ENCODE data around the gene USF2.
A peak's percentile ranks its signal among the peaks of the same experiment; 100 is the strongest.
"Not testable (repeated sequence)": the region's sequence is repeated elsewhere in the genome, so short reads cannot be mapped to it uniquely, and the experiment has no call there.

USF2 gene

GRCh38 chr19:35268536-35269437 lies at the start of gene USF2:
Gene USF2 (plus strand): TSS chr19:35268962. CDS start chr19:35269102, 140 bp downstream.
- CTCF ChIA-PET: interaction anchor here (0.7 to 2.2 kb wide), 12 partner anchors 12 to 241 kb away, joined by 3 to 12 read pairs (median 4); partner anchors contain the start of gene HAMP
- peak; percentile 83 for DNase-seq (ENCODE audit: extremely low spot score)

GRCh38 chr19:35219008-35219407 lies 49.8 kb upstream of the USF2 start:
- CTCF ChIA-PET: no interaction called here
- POLR2A ChIA-PET: no interaction called here
- TF ChIP-seq CTCF (IDR thresholded peaks at IDR 0.05; ENCODE audit: control extremely low read depth, extremely low read depth, low read depth, missing control alignments): no peak
- DNase-seq (ENCODE audit: extremely low spot score): no peak

More at GRCh38 chr19:35268536-35269437, at the start of gene USF2:
- TF ChIP-seq CTCF (IDR thresholded peaks at IDR 0.05; ENCODE audit: control extremely low read depth, extremely low read depth, low read depth, missing control alignments): no peak
- POLR2A ChIA-PET: no interaction called here

GRCh38 chr19:35220315-35220921 lies 48.3 kb upstream of the USF2 start:
- no peak for DNase-seq (ENCODE audit: extremely low spot score)
- no peak for TF ChIP-seq CTCF (IDR thresholded peaks at IDR 0.05; ENCODE audit: control extremely low read depth, extremely low read depth, low read depth, missing control alignments)
- CTCF ChIA-PET: interaction anchor here (0.7 kb wide), 1 partner anchor 79 kb away, joined by 3 read pairs; no protein-coding TSS in a partner anchor
- POLR2A ChIA-PET: no interaction called here

GRCh38 chr19:35220973-35221590 lies 47.7 kb upstream of the USF2 start:
- POLR2A ChIA-PET; DNase-seq (ENCODE audit: extremely low spot score): not testable (repeated sequence)
- CTCF ChIA-PET: interaction anchor here (0.7 kb wide), 1 partner anchor 79 kb away, joined by 3 read pairs; no protein-coding TSS in a partner anchor

- TF ChIP-seq CTCF (IDR thresholded peaks at IDR 0.05; ENCODE audit: control extremely low read depth, extremely low read depth, low read depth, missing control alignments): no peak
- ChIA-PET POLR2A (no interaction called here), CTCF (interaction anchor here (1.0 to 1.5 kb wide), 3 partner anchors 13 to 155 kb away, joined by 3 to 4 read pairs (median 4); no protein-coding TSS in a partner anchor)
- DNase-seq (ENCODE audit: extremely low spot score): peak; percentile 2
These were observed 46.3 kb upstream of the USF2 start for GRCh38 chr19:35222373-35223015.

- TF ChIP-seq CTCF (IDR thresholded peaks at IDR 0.05; ENCODE audit: control extremely low read depth, extremely low read depth, low read depth, missing control alignments): no peak
- DNase-seq (ENCODE audit: extremely low spot score): peak; percentile 5
- ChIA-PET POLR2A (no interaction called here), CTCF (interaction anchor here (1.0 to 1.5 kb wide), 3 partner anchors 12 to 155 kb away, joined by 3 to 4 read pairs (median 4); no protein-coding TSS in a partner anchor)
These were observed 45.5 kb upstream of the USF2 start for GRCh38 chr19:35223084-35223790.
